HCT116 (cell line): ENCODE measurements around the gene CGB2. TPM values are rescaled to one million over a fixed set of nuclear protein-coding genes. Genes with fewer than 3 reads are reported as not detected.
"Not testable (repeated sequence)": the region's sequence is repeated elsewhere in the genome, so short reads cannot be mapped to it uniquely, and the experiment has no call there.

Experiments
- ATAC-seq: fragments of 200-7000 bp; cut with Tn5 transposase; 2 replicates; pipeline ENCODE4 v1.9.1; 2020; ENCODE audit warnings: mild to moderate bottlenecking, moderate library complexity
- BruUV-seq: library from RNA; stranded (reverse); fragments of 400-500 nt; replicated peaks from 2 replicates; lab custom pipeline; 2021; lab: Mats Ljungman, UMichigan
- CTCF ChIA-PET: fragments of 300-600 bp; sonication (Branson Sonifier 250); formaldehyde crosslinking; loops from one replicate; lab custom pipeline; 2021; ENCODE audit warnings: antibody characterized with exemption; lab: Charles Lee
- POLR2A ChIA-PET: fragments of 300-600, 350-600 bp; sonication (Branson Sonifier 250); formaldehyde crosslinking; loops from one replicate; lab custom pipeline; 2021; ENCODE audit warnings: antibody characterized with exemption; lab: Charles Lee
- RAD21 ChIA-PET, 2 experiments: fragments of 300-600 bp; sonication (Branson Sonifier 250); formaldehyde crosslinking; loops; one replicate each; lab custom pipeline; 2023; ENCODE audit warnings: low total read pairs in 2 of 2; ENCODE audit not compliant: uncharacterized antibody in 2 of 2, unreplicated experiment in 2 of 2, low non-redundant PET in 1 of 2; lab: Charles Lee
- DNase-seq: peaks from one replicate; pipeline ENCODE4 v3.0.0-alpha.2; 2010; ENCODE audit warnings: low read depth, low spot score
- H2AFZ ChIP-seq: fragments of 200-600 bp; shearing (Covaris generic), sonication (generic); 2 replicates; pipeline ENCODE4 v1.6.1; 2017; ENCODE audit warnings: low read depth, mixed run types, mixed read lengths, antibody characterized with exemption, low read length; ENCODE audit not compliant: poor library complexity, severe bottlenecking
- H3K27ac ChIP-seq: 2 replicates; pipeline ENCODE4 v1.5.1; 2012; ENCODE audit warnings: low read depth, low read length
- H3K27me3 ChIP-seq: fragments of 200-600 bp; sonication (generic); 2 replicates; pipeline ENCODE4 v1.6.1; 2016; ENCODE audit warnings: mixed run types, low read length, mixed read lengths; ENCODE audit not compliant: insufficient read depth
- H3K36me3 ChIP-seq, 2 experiments: fragments of 200-500 bp in 1 of 2; fragments of 200-600 bp in 1 of 2; sonication (Bioruptor generic) in 1 of 2; sonication (generic) in 1 of 2; 2 replicates each; pipeline versions ENCODE4 v1.5.1 to v1.6.1; 2014 to 2016; ENCODE audit warnings: low read length in 2 of 2, inconsistent platforms in 1 of 2, mixed read lengths in 1 of 2, mixed run types in 1 of 2; ENCODE audit not compliant: insufficient read depth in 2 of 2, control insufficient read depth in 1 of 2
- H3K4me1 ChIP-seq, 2 experiments: fragments of 200-600 bp in 1 of 2; sonication (generic) in 1 of 2; 2 replicates each; pipeline versions ENCODE4 v1.5.1 to v1.6.1; 2012 to 2017; ENCODE audit warnings: low read length in 2 of 2, inconsistent platforms in 1 of 2, mild to moderate bottlenecking in 1 of 2, mixed read lengths in 1 of 2, mixed run types in 1 of 2, moderate library complexity in 1 of 2; ENCODE audit not compliant: insufficient read depth in 2 of 2, control insufficient read depth in 1 of 2
- H3K4me2 ChIP-seq: fragments of 200-600 bp; sonication (generic); 2 replicates; pipeline ENCODE4 v1.6.1; 2017; ENCODE audit warnings: mixed run types, low read length, mixed read lengths
- H3K4me3 ChIP-seq, 2 experiments: fragments of 200-600 bp in 1 of 2; sonication (generic) in 1 of 2; replicated peaks in 1 of 2; 2 replicates each; pipeline ENCODE4 v1.5.1; 2011 to 2016; ENCODE audit warnings: low read length in 2 of 2, control low read depth in 1 of 2, low read depth in 1 of 2, mild to moderate bottlenecking in 1 of 2, mixed read lengths in 1 of 2, mixed run types in 1 of 2
- H3K79me2 ChIP-seq: fragments of 200-600 bp; sonication (generic); 2 replicates; pipeline ENCODE4 v1.6.1; 2017; ENCODE audit warnings: mild to moderate bottlenecking, mixed run types, low read length, moderate library complexity, mixed read lengths; ENCODE audit not compliant: insufficient read depth
- H3K9ac ChIP-seq: fragments of 200-600 bp; sonication (generic); 2 replicates; pipeline ENCODE4 v1.6.1; 2016; ENCODE audit warnings: low read length, mixed read lengths
- H3K9me2 ChIP-seq: fragments of 200-600 bp; sonication (generic), shearing (Covaris generic); 2 replicates; pipeline ENCODE4 v1.6.1; 2017; ENCODE audit warnings: mixed run types, mild to moderate bottlenecking, moderate library complexity; ENCODE audit not compliant: insufficient read depth
- H3K9me3 ChIP-seq, 2 experiments: fragments of 200-500 bp in 1 of 2; fragments of 200-600 bp in 1 of 2; sonication (Bioruptor generic) in 1 of 2; sonication (generic) in 1 of 2; 2 replicates each; pipeline ENCODE4 v1.6.1; 2014 to 2017; ENCODE audit warnings: low read length in 2 of 2, mixed read lengths in 2 of 2, inconsistent platforms in 1 of 2, low read depth in 1 of 2, mild to moderate bottlenecking in 1 of 2, mixed run types in 1 of 2, moderate library complexity in 1 of 2; ENCODE audit not compliant: control insufficient read depth in 1 of 2, insufficient read depth in 1 of 2
- H4K20me1 ChIP-seq: fragments of 200-600 bp; sonication (generic), shearing (Covaris generic); 2 replicates; pipeline ENCODE4 v1.6.1; 2017; ENCODE audit warnings: mixed run types, mild to moderate bottlenecking, moderate library complexity; ENCODE audit not compliant: insufficient read depth
- FOSL1 ChIP-seq: IDR thresholded peaks from 2 replicates; pipeline ENCODE4 v1.6.1; 2012; ENCODE audit warnings: low read depth
- JUND ChIP-seq: IDR thresholded peaks from 2 replicates; pipeline ENCODE4 v1.6.1; 2012
- POLR2AphosphoS5 ChIP-seq: IDR thresholded peaks from 2 replicates; pipeline ENCODE4 v1.6.1; 2011; ENCODE audit warnings: mild to moderate bottlenecking, low read depth, low read length, moderate library complexity
- SP1 ChIP-seq: IDR thresholded peaks from 2 replicates; pipeline ENCODE4 v1.6.1; 2012; ENCODE audit warnings: low read depth
- ZFX ChIP-seq: fragments of 450-650 bp; IDR thresholded peaks from 2 replicates; pipeline ENCODE4 v1.6.1; 2017
- ZNF274 ChIP-seq: fragments of 200-500 bp; sonication (Bioruptor generic); IDR thresholded peaks from 2 replicates; pipeline ENCODE4 v1.6.1; 2014; ENCODE audit warnings: mild to moderate bottlenecking, low read depth, low read length, inconsistent platforms
- intact Hi-C: fragments of 100-400 bp; cut with micrococcal nuclease; formaldehyde crosslinking; loops from 2 replicates; pipeline ENCODE4 v1.10.0; 2022
- total RNA-seq: library from RNA; stranded (reverse); gene quantifications from one replicate; pipeline ENCODE4 v1.2.1, GENCODE V29; 2021; ENCODE audit not compliant: unreplicated experiment
- TF ChIP-seq, protein P1 (sequence below): IDR thresholded peaks from 2 replicates; pipeline ENCODE4 v1.6.1; 2012
- TF ChIP-seq, protein P2 (sequence below): IDR thresholded peaks from 2 replicates; pipeline ENCODE4 v1.6.1; 2012; ENCODE audit warnings: low read depth
- TF ChIP-seq, protein P3 (sequence below): IDR thresholded peaks from 2 replicates; pipeline ENCODE4 v1.6.1; 2012
- TF ChIP-seq, protein P4 (sequence below): IDR thresholded peaks from 2 replicates; pipeline ENCODE4 v1.6.1; 2011; ENCODE audit warnings: mild to moderate bottlenecking, low read length, moderate library complexity; ENCODE audit not compliant: insufficient replicate concordance; ENCODE audit errors: extremely low read depth

The CGB2 gene
- total RNA-seq, 1 experiment from 2014 or later, result 5.0 TPM

DNA sequence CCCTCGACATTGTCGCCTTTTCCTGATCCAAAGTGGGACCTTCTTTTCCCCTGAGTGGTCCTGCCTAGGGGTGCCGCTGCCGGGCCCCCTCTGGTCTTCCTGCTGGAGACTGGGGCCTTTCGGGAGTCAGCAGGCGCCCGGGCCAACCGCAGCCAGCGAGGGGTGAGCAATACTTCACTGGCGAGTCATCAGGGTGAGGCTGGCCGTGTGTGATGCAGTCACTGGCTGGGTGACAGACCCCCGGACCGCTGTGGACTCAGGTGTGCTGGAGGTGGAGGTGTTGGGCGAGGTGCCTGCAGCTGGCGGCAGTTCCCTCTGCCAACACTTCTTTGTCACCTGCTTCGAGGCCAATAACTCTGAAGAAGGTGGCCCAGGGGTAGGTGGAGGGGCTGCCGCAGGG, 10.5 kb downstream of the CGB2 start:
- no peaks in the 10 kb centered on the region for H3K79me2 ChIP-seq
- intact Hi-C loops, result no loop called here
- DNase-seq (no peak), ATAC-seq (peak; percentile 68)
- H3K4me3 ChIP-seq, result no peak overlapping the region
- peak overlapping the region; percentile 45 for H3K9ac ChIP-seq
- peak overlapping the region; percentile 31 for H3K27ac ChIP-seq
- no peaks in the 10 kb centered on the region for H3K9me2 ChIP-seq
- CTCF ChIA-PET, result no interaction called here
- BruUV-seq, result no TSS peak
- peak overlapping the region; percentile 70 for H3K4me2 ChIP-seq
- H3K27me3 ChIP-seq, result no peaks in the 10 kb centered on the region
- H4K20me1 ChIP-seq, result no peaks in the 10 kb centered on the region
- RAD21 ChIA-PET, result no interaction called here
- H3K9me3 ChIP-seq, result no peaks in the 10 kb centered on the region
- POLR2A ChIA-PET, result interaction anchor here (0.6 kb wide), 1 partner anchor 437 kb away, joined by 3 read pairs; no protein-coding TSS in a partner anchor
- H2AFZ ChIP-seq, result no peak overlapping the region
- no peaks in the 10 kb centered on the region for H3K36me3 ChIP-seq
- H3K4me1 ChIP-seq, result peaks cover 25 to 45% of the 10 kb centered on the region in 2 experiments
- no peak for TF ChIP-seq ZNF274
- TF ChIP-seq FOSL1, result peak; percentile 65
- peak; percentile 47 for TF ChIP-seq SP1
- TF ChIP-seq POLR2AphosphoS5, result 0 out of 2 replicates have a peak, but pooled peaks have one; percentile 16
- no peak for TF ChIP-seq ZFX
- TF ChIP-seq, protein P1, sequence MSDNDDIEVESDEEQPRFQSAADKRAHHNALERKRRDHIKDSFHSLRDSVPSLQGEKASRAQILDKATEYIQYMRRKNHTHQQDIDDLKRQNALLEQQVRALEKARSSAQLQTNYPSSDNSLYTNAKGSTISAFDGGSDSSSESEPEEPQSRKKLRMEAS, result peak; percentile 59
- peak; percentile 62 for TF ChIP-seq JUND
- TF ChIP-seq, protein P2, sequence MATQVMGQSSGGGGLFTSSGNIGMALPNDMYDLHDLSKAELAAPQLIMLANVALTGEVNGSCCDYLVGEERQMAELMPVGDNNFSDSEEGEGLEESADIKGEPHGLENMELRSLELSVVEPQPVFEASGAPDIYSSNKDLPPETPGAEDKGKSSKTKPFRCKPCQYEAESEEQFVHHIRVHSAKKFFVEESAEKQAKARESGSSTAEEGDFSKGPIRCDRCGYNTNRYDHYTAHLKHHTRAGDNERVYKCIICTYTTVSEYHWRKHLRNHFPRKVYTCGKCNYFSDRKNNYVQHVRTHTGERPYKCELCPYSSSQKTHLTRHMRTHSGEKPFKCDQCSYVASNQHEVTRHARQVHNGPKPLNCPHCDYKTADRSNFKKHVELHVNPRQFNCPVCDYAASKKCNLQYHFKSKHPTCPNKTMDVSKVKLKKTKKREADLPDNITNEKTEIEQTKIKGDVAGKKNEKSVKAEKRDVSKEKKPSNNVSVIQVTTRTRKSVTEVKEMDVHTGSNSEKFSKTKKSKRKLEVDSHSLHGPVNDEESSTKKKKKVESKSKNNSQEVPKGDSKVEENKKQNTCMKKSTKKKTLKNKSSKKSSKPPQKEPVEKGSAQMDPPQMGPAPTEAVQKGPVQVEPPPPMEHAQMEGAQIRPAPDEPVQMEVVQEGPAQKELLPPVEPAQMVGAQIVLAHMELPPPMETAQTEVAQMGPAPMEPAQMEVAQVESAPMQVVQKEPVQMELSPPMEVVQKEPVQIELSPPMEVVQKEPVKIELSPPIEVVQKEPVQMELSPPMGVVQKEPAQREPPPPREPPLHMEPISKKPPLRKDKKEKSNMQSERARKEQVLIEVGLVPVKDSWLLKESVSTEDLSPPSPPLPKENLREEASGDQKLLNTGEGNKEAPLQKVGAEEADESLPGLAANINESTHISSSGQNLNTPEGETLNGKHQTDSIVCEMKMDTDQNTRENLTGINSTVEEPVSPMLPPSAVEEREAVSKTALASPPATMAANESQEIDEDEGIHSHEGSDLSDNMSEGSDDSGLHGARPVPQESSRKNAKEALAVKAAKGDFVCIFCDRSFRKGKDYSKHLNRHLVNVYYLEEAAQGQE, result no peak
- TF ChIP-seq, protein P3, sequence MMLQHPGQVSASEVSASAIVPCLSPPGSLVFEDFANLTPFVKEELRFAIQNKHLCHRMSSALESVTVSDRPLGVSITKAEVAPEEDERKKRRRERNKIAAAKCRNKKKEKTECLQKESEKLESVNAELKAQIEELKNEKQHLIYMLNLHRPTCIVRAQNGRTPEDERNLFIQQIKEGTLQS, result no peak
- TF ChIP-seq, protein P4, sequence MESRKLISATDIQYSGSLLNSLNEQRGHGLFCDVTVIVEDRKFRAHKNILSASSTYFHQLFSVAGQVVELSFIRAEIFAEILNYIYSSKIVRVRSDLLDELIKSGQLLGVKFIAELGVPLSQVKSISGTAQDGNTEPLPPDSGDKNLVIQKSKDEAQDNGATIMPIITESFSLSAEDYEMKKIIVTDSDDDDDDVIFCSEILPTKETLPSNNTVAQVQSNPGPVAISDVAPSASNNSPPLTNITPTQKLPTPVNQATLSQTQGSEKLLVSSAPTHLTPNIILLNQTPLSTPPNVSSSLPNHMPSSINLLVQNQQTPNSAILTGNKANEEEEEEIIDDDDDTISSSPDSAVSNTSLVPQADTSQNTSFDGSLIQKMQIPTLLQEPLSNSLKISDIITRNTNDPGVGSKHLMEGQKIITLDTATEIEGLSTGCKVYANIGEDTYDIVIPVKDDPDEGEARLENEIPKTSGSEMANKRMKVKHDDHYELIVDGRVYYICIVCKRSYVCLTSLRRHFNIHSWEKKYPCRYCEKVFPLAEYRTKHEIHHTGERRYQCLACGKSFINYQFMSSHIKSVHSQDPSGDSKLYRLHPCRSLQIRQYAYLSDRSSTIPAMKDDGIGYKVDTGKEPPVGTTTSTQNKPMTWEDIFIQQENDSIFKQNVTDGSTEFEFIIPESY, result no peak
- TF ChIP-seq, all 23 proteins: peak for 5

DNA sequence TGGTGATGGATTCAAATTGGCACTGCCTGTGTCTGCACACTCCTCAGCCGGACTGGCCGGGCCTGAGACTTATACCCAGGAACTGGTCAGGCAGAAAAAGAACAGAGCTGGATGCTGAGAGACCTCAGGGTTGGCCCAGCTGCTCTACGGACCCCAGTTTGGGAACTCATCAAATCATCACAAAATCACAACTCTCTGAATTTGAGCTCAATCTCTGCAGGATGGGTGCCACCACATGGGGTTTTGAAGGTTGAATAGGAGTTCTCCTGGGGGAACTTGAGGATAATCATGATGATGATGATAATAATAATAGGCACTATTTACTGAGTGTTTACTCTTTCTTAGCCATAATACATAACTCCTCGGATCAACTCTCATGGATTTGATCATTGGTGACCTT, 11.0 kb downstream of the CGB2 start:
- RAD21 ChIA-PET, result not testable (repeated sequence)

More for the DNA sequence above, 11.0 kb downstream of the CGB2 start:
- CTCF ChIA-PET, H3K9me3 ChIP-seq, BruUV-seq, H4K20me1 ChIP-seq, ATAC-seq, DNase-seq, H3K9me2 ChIP-seq, H3K4me3 ChIP-seq, H2AFZ ChIP-seq, H3K36me3 ChIP-seq, H3K79me2 ChIP-seq, H3K27me3 ChIP-seq, intact Hi-C loops: not testable (repeated sequence)
- Histone ChIP-seq H3K4me2 (peak overlapping the region; percentile 70), H3K9ac (peak overlapping the region; percentile 45), H3K27ac (peak overlapping the region; percentile 31; the same call in 1 of the 2 replicates), H3K4me1 (peaks cover 25 to 45% of the 10 kb centered on the region in 2 experiments)
- POLR2A ChIA-PET, result interaction anchor here (0.6 kb wide), 1 partner anchor 436 kb away, joined by 3 read pairs; no protein-coding TSS in a partner anchor
